ENCODE results near the gene POLD1.
"Not testable (repeated sequence)": the region's sequence is repeated elsewhere in the genome, so short reads cannot be mapped to it uniquely, and the experiment has no call there.

POLD1 gene

DNA sequence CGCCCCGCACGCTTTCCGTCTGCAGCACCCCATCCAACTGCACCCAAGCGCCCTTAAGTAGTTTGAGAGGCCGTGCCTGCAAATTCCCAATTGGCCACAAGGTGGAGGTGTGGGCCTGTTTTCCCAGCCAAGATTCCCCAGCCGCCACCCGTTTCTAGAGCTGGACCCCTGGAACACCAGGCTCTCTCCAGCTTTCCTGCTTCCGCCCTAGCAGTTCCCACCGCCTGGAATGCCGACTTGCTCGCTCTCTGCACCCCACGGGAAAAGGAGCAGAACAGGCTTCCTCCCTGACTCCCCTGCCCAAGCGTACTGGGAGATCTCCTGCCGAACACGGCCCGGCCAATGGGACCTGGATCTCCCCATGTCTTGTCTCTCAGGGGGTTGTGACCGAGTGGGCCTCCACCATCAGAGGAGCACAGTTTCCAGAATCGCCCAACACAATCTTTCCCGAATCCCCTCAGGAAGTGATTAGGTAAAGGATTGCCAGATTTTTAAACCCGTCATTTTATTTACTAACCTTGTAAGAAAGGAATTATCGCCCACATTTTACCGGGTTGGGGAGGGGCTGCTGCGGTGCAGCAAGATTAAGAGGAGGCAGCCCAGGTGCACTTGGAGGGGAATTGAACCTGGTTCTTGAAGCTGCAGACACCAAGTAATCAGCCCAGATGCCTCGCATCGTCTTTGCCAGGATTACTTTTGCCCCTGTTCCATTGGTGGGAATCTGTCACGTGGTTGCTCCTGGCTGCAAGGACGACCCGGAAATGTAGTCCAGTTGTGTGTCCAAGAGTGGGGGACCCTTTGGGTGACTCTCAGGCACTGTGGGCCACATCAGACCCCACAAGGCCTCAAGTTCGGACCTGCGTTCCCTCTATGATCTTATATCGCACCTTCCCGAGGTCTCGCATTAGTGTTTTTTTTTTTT lies 15.2 kb upstream of the POLD1 start:
- DNase-seq = peak; percentile 52

DNA sequence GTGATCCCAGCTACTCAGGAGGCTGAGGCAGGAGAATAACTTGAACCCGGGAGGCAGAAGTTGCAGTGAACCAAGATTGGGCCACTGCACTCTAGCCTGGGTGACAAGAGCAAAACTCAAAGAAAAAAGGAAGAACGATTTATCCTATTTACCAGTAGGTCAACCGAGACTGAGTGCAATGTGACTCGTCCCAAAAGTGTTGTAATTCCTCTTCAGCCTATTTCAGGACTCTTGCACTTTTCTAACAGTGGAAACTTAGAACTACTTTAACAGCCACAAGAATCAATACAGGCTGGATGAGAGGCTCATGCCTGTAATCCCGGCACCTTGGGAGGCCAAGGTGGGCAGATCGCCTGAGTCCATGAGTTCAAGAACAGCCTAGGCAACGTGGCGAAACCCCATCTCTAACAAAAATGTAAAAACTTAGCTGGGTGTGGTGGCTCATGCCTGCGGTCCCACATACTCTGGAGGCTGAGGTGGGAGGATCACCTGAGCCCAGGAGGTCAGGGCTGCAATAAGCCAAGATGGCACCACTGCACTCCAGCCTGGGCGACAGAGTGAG lies 12.2 kb upstream of the POLD1 start:
- DNase-seq = no peak

DNA sequence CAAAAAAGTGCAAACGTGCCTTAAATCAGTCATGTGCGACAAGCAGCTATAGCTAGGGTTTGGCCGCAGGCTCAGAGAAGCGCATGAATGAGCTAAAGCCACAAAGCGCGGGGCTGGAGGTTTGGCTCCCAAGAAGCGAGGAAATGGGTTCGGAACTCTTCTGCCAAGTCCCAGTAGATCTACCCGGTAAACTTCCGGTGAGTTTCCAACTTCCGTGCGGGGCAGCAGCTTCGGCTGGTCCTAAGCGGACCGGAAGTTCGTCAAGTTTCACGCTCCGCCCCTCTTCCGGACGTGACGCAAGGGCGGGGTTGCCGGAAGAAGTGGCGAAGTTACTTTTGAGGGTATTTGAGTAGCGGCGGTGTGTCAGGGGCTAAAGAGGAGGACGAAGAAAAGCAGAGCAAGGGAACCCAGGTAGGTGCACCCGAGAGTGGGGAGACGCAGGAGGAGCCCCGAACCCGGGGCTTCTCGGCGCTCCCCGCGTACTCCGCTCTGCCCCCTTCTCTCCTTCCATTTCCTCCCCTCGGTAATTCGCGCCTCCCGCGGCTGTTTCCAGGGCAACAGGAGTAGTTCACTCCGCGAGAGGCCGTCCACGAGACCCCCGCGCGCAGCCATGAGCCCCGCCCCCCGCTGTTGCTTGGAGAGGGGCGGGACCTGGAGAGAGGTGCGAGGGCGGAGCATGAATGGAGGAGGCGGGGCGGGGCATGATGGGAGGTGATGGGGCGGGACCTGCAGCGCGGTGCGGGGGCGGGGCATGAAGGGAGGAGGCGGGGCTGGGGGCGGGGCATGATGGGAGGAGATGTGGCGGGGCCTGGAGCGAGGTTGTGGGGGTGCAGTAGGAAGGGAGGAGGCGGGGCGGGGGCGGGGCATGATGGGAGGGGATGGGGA lies 7.7 kb upstream of the POLD1 start, which contains the start of gene NR1H2:
Gene NR1H2, plus strand, starts transcription at position 292 of the 885 bp plus-strand sequence. CDS start 1,149 bp downstream, outside the sequence.
- DNase-seq = peak; percentile 94

DNA sequence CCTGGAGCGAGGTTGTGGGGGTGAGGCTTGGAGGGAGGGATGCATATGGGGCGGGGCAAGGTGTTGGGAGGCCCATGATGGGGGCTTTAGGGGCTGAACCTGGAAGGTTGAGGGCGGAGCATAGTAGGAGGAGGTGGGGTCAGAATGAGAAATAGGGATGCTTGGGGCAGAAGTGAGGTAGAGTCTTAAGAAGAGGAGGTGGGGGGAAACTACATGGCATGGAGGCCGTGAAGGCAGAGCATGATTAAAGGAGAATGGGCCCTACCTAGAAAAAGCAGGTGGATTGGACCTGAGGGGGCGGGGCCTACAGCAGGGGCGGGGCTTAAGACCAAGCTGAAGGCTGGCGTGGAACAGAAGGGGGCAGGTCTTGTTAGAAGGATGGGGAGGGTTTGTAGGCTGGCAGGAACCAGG lies 7.1 kb upstream of the POLD1 start:
- no peak for DNase-seq

DNA sequence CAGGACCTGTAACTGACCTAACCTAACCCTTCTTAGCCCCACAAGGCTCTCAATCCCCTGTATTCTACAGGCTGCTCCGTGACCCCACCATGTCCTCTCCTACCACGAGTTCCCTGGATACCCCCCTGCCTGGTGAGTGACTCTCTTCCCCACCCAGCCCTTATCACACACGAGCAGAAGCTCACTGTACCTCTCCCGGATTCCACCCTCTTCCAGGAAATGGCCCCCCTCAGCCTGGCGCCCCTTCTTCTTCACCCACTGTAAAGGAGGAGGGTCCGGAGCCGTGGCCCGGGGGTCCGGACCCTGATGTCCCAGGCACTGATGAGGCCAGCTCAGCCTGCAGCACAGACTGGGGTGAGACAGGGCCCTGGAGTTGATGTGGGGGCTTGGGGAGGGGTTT lies 6.6 kb upstream of the POLD1 start:
- no peak for DNase-seq

DNA sequence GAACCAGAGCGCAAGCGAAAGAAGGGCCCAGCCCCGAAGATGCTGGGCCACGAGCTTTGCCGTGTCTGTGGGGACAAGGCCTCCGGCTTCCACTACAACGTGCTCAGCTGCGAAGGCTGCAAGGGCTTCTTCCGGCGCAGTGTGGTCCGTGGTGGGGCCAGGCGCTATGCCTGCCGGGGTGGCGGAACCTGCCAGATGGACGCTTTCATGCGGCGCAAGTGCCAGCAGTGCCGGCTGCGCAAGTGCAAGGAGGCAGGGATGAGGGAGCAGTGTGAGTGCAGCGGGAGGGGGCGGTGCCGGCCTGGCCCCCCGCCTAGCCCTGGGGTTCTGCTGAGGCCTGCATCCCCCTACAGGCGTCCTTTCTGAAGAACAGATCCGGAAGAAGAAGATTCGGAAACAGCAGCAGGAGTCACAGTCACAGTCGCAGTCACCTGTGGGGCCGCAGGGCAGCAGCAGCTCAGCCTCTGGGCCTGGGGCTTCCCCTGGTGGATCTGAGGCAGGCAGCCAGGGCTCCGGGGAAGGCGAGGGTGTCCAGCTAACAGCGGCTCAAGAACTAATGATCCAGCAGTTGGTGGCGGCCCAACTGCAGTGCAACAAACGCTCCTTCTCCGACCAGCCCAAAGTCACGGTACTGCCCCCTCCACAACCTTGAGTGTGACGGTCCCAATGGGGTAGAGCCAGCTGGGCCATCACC lies 5.8 kb upstream of the POLD1 start:
- DNase-seq = no peak

DNA sequence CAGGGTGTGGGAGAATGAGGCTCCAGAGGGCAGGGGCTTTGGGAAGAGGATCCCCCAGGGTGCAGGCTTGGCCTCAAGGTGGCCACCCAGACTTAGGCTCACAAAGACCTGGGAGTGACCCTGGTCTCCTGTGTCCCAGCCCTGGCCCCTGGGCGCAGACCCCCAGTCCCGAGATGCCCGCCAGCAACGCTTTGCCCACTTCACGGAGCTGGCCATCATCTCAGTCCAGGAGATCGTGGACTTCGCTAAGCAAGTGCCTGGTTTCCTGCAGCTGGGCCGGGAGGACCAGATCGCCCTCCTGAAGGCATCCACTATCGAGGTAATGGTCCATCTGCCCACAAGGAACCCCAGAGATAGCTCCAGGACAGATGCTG lies 5.3 kb upstream of the POLD1 start:
- DNase-seq = no peak

DNA sequence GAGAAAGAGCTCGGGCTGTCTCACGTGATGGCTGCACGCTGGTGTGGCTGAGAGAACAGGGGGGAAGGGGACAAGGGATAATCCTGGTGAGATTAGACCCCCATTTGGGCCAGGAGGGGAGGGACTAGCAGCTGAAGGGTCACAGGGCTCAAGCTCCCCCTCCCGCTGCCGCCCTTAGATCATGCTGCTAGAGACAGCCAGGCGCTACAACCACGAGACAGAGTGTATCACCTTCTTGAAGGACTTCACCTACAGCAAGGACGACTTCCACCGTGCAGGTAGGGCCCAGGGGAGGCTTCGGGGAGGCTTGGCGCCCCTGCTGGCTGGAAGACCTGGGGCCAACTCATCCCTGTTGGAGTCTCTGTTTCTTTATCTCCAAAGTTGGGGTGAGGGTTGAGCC lies 4.5 kb upstream of the POLD1 start:
- DNase-seq = no peak

DNA sequence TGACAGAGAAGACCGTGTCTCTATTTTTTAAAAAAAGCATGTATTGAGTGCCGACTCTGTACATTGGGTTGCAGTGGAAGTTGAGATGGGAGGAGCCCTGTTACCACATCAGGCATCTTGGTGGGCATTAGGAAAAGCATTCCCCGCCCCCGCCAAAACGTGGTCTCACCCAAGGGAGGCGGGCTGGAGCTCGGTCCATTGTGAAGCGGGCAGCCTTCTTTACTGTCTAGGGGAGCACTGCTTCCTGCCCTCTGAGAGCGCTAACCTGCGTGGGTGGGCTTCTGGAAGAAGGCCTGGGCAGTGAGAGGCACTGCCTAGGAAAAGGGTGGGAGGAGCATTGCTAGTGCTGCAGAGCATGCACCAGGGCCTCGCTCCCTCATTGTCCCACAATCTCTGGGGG lies 4.0 kb upstream of the POLD1 start:
- DNase-seq = no peak

DNA sequence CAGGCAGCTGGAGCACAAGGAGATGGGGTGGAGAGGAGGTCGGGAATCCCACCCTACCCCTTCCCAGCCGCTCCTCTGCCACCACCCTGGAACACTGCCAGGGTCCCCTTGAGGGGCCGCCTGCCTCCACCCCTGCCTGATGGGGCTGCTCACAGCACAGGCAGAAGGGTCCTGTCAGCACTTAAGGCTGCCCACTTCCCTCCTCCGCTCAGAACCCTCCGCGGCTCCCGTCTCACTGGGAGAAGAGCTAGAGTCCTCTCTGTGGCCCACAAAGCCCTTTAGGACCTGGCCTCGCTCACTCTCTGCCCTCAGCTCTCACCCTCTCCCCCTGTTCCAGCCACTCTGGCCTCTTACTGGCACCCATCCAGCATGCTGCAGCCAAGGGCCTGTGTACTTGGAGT lies 3.4 kb upstream of the POLD1 start:
- DNase-seq = no peak

DNA sequence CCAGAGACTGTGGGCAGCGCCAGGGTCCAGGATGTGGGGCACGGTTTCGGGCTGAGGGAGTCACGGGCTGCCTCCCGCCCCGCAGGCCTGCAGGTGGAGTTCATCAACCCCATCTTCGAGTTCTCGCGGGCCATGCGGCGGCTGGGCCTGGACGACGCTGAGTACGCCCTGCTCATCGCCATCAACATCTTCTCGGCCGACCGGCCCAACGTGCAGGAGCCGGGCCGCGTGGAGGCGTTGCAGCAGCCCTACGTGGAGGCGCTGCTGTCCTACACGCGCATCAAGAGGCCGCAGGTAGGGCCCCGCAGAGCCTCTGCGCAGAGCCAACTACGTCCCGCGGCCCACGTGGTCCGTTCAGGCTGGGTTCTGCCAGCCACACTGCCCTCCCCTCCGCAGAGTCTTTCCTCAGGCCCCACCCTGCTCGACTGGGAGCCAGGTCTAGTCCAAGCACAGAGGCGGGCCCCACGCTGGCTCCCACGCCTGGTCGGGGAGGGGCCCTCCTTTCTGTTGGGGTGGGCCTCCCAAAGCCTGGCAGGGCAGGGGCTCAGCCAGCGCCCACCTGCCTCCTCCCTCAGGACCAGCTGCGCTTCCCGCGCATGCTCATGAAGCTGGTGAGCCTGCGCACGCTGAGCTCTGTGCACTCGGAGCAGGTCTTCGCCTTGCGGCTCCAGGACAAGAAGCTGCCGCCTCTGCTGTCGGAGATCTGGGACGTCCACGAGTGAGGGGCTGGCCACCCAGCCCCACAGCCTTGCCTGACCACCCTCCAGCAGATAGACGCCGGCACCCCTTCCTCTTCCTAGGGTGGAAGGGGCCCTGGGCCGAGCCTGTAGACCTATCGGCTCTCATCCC lies 2.0 kb upstream of the POLD1 start:
- no peak for DNase-seq

DNA sequence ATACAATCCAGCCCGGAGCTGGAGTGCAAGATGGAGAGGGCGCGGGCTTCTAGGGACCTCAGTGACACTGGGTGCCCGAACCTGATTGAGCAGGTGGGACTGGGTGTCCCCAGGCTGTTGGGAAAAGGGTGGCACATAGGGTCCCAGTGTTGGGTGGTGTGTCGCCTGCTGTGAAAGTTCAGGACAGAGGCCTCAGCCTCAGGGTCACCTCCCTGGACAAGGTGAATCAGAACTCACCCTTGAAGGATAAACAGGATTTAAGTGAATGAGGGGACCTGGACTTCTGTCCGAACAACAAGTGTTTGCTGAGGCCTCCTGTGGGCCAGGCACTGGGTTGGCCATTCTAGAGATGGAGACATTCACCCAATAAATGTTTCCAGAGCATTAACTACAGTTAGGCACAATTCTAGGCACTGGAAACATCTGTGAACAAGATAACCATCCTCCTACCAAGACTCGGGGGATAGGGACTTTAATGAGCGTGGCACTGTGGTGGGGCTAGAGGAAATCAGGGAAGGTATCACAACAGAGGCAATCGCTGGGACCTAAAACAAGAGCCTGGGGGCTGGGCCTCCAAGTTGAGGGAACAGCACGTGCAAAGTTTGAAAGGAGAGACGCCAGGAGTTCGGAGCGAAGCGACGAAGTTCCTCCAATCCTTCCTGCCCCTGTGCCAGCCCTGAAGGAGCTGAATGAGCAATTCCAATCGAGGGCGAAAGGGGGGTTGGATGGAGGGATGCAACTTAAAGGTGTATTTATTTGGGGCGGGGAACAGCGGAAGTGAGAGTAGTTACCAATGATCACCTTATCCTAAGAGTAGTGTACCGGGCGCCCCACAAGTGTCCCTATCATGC lies 921 bp upstream of the POLD1 start:
- no peak for DNase-seq

DNA sequence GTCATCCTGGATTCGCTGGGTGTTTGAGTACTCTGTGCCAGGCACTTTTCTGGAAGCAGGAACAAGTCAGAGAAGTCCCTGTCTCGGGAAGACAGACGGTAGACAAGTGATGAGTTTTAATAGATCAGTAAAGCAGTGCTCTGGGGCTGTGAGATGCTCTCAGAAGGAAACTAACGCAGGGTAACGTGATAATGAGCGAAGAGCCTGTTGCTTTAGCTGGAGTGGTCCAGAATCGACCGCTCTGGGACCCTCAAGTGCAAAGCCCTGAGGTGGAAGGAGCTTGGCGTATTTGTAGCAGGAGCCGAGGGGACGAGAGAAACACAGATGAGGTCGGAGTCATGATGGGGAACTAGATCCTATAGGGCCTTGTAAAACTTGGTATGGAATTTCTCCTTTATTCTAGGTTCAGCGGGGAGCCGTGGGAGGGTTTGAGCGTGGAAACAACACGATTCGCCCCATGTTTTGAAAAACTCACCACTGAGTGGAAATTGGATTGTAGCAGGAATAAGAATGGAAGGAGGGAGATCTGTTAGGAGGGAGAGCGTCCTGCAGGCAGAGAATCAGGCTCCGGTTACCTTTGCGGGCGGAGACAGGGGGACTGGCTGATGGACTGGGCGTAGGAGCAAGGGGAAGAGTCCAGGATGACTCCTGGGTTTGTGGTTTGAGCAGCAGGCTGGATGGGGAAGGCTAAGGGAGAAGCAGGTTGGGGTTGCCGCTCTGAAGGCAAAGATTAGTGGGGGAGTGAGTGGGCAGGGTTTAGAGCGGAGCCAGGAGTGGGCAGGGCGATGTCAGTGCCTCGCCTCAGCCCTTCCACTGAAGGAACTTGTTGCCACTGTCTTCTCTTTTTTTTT lies 763 bp downstream of the POLD1 start:
- no peak for DNase-seq

DNA sequence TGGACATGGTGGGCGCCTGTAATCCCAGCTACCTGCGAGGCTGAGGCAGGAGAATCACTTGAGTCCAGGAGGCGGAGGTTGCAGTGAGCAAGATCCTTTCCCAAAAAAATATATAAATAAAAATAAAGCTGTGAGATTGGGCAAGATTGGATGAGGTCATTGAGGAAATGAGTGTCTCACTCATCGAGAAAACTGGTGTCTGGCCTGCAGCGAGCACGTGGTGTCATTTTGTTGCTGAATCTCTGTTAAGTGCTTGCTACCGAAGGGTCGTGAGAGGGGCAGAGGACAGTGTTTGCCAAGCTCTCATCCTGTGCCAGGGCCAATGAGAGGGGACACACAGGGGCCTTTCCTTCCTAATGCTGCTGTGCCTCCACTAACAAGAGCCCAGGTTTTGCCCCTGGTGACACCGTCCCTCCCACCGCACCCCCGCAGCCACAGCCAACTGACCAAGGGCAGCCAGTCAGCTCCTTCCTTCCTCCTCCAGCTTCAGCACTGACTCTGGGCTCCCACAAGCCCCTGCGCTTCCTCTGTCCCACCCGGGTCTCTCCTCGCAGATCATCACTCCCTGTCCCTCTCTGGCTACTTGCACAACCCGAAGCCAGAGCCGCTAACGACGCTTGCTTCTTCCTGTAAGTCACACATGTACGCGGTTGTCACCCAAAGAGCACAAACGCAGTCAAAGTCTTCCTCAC lies 3.2 kb downstream of the POLD1 start:
- DNase-seq = no peak

DNA sequence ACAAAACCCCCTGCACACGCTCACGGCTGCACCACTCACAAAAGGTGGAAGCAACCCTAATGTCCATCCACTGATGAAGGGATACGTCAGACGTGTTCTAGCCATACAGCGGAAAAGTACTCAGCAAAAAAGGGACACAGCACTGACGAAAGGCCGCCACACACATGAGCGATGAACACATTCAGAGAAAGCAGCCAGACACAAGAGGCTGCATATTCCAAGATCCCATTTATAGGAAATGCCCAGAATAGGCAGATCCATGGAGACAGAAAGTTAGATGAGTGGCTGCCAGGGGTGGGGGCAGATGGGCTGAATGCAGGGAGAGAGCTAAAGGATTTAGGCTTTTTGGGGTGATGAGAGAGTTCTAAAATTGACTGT lies 3.7 kb downstream of the POLD1 start:
- DNase-seq = no peak

DNA sequence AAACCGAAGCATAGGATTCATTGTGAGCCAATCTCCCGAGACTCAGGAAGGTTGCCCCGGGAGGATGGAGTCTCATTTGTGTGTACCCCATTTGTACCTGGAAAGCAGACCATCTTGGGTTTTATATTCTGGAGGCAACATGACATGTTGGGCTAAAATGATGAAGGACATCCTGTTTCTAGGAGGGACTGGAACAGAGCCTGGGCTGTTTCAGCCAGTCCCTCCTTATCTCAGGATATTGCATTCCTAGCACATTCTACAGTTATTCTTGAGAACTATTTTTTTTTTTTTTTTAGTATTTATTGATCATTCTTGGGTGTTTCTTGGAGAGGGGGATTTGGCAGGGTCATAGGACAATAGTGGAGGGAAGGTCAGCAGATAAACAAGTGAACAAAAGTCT lies 6.1 kb downstream of the POLD1 start:
- DNase-seq = not testable (repeated sequence)

DNA sequence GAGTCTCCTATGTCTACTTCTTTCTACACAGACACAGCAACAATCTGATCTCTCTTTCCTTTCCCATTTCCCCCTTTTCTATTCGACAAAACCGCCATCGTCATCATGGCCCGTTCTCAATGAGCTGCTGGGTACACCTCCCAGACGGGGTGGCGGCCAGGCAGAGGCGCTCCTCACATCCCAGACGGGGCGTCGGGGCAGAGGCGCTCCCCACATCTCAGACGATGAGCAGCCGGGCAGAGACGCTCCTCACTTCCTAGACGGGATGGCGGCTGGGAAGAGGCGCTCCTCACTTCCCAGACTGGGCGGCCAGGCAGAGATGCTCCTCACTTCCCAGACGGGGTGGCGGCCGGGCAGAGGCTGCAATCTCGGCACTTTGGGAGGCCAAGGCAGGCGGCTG lies 6.8 kb downstream of the POLD1 start:
- DNase-seq = not testable (repeated sequence)

DNA sequence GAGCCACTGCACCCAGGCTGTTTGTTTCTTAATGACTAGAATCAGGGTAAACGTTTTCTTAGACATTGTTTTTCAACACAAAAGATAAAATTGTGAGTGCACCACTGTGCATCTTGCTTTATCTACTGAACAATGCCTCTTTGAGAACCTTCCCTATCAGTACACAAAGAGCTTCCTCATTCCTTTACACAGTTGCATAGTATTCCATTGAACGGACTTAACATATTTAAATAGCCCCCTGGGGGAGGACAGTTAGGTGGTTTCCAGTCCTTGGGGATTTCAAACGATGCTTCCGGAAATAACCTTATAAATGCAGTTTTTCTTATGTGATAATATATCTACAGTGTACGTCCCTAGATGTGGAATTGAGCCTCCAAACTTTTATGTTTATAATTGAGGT lies 8.6 kb downstream of the POLD1 start:
- no peak for DNase-seq

DNA sequence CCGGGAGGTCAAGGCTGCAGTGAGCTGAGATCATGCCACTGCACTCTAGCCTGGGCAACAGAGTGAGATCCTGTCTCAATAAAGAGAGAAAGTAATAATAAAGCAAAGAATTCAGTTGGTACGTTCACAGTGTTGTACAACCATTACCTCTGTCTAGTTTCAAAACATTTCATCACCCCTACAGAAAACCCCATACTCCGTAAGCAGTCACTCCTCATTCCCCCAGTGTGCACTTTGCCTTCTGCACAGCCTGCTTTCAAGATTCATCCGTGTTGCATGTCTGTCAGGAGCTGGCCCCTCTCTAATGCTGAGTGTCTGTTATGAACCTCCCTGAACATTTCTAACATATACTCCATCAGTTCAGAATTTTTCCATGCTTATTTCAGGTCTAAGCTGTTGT lies 9.4 kb downstream of the POLD1 start:
- DNase-seq = no peak
